Measurements from ENCODE around the gene NUDT4.
A peak's percentile ranks its signal among the peaks of the same experiment; 100 is the strongest.

The NUDT4 gene

GRCh38 chr12:93377252-93378195, at the start of gene NUDT4:
TSS of gene NUDT4 (plus strand) at chr12:93377925. CDS start at chr12:93378323, 398 bp downstream.
- peaks cover 19% of the 10 kb centered on the region for H3K36me3 Mint-ChIP-seq (ENCODE audit: low read depth)
- H3K4me1 Mint-ChIP-seq (ENCODE audit: low read depth) = peaks cover 37% of the 10 kb centered on the region

GRCh38 chr12:93333054-93333453, 44.7 kb upstream of the NUDT4 start:
- no peak overlapping the region for H3K4me3 Mint-ChIP-seq
- H3K4me1 Mint-ChIP-seq (ENCODE audit: low read depth) = no peaks in the 10 kb centered on the region
- H3K9me3 Mint-ChIP-seq = no peaks in the 10 kb centered on the region
- no peak overlapping the region for H3K27ac Mint-ChIP-seq
- H3K36me3 Mint-ChIP-seq (ENCODE audit: low read depth) = no peaks in the 10 kb centered on the region
- no peaks in the 10 kb centered on the region for H3K27me3 Mint-ChIP-seq

More at GRCh38 chr12:93377252-93378195, at the start of gene NUDT4:
- Mint-ChIP-seq H3K27ac (peak within 1 kb of the TSS; percentile 97), H3K27me3 (no peaks in the 10 kb centered on the region), H3K4me3 (peak within 1 kb of the TSS; percentile 87), H3K9me3 (no peaks in the 10 kb centered on the region)

DNA sequence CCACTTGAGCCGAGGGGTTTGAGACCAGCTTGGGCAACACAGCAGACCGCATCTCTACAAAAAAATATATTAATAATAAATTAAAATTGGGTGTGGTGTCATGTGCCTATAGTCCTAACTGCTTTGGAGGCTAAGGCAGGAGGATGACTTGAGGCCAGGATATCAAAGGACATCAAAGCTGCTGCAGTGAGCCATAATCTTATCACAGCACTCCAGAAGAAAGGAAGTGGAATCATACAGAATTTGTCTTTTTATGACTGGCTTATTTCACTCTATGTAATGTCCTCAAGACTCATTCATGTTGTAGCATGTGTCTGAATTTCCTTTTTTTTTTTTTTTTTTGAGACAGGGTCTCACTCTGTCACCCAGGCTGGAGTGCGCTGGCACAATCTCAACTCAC, 43.9 kb upstream of the NUDT4 start:
- H3K4me3 Mint-ChIP-seq = no peak overlapping the region

GRCh38 chr12:93335603-93336162, 42.0 kb upstream of the NUDT4 start:
- no peaks in the 10 kb centered on the region for H3K9me3 Mint-ChIP-seq
- no peak overlapping the region for H3K4me3 Mint-ChIP-seq
- no peaks in the 10 kb centered on the region for H3K36me3 Mint-ChIP-seq (ENCODE audit: low read depth)
- no peak overlapping the region for H3K27ac Mint-ChIP-seq
- H3K4me1 Mint-ChIP-seq (ENCODE audit: low read depth) = no peaks in the 10 kb centered on the region
- no peaks in the 10 kb centered on the region for H3K27me3 Mint-ChIP-seq

More for the DNA sequence above, 43.9 kb upstream of the NUDT4 start:
- Mint-ChIP-seq H3K27me3 (no peaks in the 10 kb centered on the region), H3K9me3 (no peaks in the 10 kb centered on the region), H3K4me1 (ENCODE audit: low read depth) (no peaks in the 10 kb centered on the region), H3K36me3 (ENCODE audit: low read depth) (no peaks in the 10 kb centered on the region), H3K27ac (no peak overlapping the region)

- no peaks in the 10 kb centered on the region for H3K27me3 Mint-ChIP-seq
- H3K4me3 Mint-ChIP-seq = no peak overlapping the region
- H3K27ac Mint-ChIP-seq = no peak overlapping the region
- H3K9me3 Mint-ChIP-seq = no peaks in the 10 kb centered on the region
- H3K4me1 Mint-ChIP-seq (ENCODE audit: low read depth) = no peaks in the 10 kb centered on the region
- no peaks in the 10 kb centered on the region for H3K36me3 Mint-ChIP-seq (ENCODE audit: low read depth)
Measured at GRCh38 chr12:93336291-93336741, 41.4 kb upstream of the NUDT4 start.

DNA sequence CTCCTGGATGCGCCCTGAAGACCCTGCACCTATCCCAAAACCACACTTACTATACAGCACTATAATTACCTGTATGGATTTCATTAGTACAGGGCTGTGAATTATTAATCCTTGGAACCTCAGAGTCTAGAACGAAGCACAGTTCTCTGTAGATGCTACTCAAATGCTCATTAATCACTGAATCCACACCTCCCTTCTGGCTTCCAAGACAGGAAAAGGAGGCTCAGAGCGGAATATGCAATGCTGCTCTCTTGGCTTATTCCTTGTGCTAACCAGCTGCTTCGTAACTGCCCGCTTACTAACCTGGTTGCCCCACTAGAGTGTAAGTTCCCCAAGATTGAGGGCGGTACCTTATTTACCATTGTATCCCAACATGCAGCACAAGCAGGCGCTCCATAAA, 39.1 kb upstream of the NUDT4 start:
- no peaks in the 10 kb centered on the region for H3K27me3 Mint-ChIP-seq
- no peak overlapping the region for H3K4me3 Mint-ChIP-seq
- H3K27ac Mint-ChIP-seq = no peak overlapping the region
- no peaks in the 10 kb centered on the region for H3K9me3 Mint-ChIP-seq
- no peaks in the 10 kb centered on the region for H3K36me3 Mint-ChIP-seq (ENCODE audit: low read depth)
- H3K4me1 Mint-ChIP-seq (ENCODE audit: low read depth) = no peaks in the 10 kb centered on the region

- Mint-ChIP-seq H3K27me3 (no peaks in the 10 kb centered on the region), H3K27ac (no peak overlapping the region), H3K36me3 (ENCODE audit: low read depth) (no peaks in the 10 kb centered on the region), H3K9me3 (no peaks in the 10 kb centered on the region), H3K4me1 (ENCODE audit: low read depth) (no peaks in the 10 kb centered on the region), H3K4me3 (no peak overlapping the region)
Measured at GRCh38 chr12:93339695-93340094, 38.0 kb upstream of the NUDT4 start.

DNA sequence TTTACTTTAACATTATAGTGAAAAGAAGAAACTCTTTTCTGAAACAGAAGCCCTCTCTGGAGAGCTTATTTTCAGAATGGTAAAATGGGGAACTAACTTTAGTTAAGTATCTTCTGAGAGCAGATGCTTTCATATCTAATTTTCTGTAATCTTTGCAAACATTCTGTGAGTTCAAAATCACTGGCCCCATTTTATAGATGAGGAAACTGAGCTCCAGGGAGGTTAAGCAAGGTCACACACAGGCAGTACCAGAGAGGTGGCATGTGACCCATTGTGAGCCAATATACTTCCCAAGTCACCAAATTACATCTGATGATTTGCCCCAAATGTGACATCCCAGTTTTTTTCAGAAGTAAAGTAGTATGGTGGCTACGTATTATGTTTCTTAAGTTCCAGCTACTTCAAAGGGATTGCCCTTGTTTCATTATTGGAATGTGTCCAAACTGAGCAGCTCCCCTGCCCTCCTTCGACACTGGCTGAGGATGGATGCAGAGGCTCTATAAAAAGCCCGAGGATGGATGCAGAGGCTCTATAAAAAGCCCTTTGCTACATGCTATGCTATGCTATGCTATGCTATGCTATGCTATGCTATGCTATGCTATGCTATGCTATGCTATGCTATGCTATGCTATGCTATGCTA, 36.2 kb upstream of the NUDT4 start:
- no peak overlapping the region for H3K27ac Mint-ChIP-seq
- no peaks in the 10 kb centered on the region for H3K4me1 Mint-ChIP-seq (ENCODE audit: low read depth)
- H3K4me3 Mint-ChIP-seq = no peak overlapping the region
- no peaks in the 10 kb centered on the region for H3K27me3 Mint-ChIP-seq
- no peaks in the 10 kb centered on the region for H3K36me3 Mint-ChIP-seq (ENCODE audit: low read depth)
- no peaks in the 10 kb centered on the region for H3K9me3 Mint-ChIP-seq

GRCh38 chr12:93347054-93347785, 30.5 kb upstream of the NUDT4 start:
- H3K36me3 Mint-ChIP-seq (ENCODE audit: low read depth) = no peaks in the 10 kb centered on the region
- no peak overlapping the region for H3K4me3 Mint-ChIP-seq
- H3K27me3 Mint-ChIP-seq = no peaks in the 10 kb centered on the region
- no peaks in the 10 kb centered on the region for H3K9me3 Mint-ChIP-seq
- H3K4me1 Mint-ChIP-seq (ENCODE audit: low read depth) = no peaks in the 10 kb centered on the region
- H3K27ac Mint-ChIP-seq = no peak overlapping the region

- Mint-ChIP-seq H3K27me3 (no peaks in the 10 kb centered on the region), H3K27ac (no peak overlapping the region), H3K36me3 (ENCODE audit: low read depth) (no peaks in the 10 kb centered on the region), H3K9me3 (no peaks in the 10 kb centered on the region), H3K4me1 (ENCODE audit: low read depth) (no peaks in the 10 kb centered on the region), H3K4me3 (no peak overlapping the region)
Measured at GRCh38 chr12:93348575-93349435, 28.9 kb upstream of the NUDT4 start.

DNA sequence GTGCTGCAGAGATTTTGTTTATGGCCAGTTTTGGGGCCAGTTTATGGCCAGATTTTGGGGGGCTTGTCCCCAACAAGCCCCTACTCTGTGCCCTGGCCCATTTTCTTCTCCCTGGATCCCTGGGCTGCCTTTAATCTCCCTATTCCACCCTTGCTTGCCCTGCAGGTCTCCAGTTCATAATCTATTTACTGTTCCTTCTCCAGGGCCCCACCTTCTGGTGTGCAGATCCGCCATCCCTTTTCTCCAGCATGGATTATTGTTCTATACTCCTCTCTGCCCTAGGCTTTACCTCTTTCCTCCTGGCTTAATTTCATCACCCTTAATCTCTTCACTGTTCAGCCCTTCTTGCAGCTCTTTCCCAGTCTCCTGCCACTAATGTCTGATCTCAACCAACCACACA, 26.0 kb upstream of the NUDT4 start:
- Mint-ChIP-seq H3K4me1 (ENCODE audit: low read depth) (no peaks in the 10 kb centered on the region), H3K4me3 (no peak overlapping the region), H3K36me3 (ENCODE audit: low read depth) (no peaks in the 10 kb centered on the region), H3K27me3 (no peaks in the 10 kb centered on the region), H3K9me3 (no peaks in the 10 kb centered on the region), H3K27ac (no peak overlapping the region)

DNA sequence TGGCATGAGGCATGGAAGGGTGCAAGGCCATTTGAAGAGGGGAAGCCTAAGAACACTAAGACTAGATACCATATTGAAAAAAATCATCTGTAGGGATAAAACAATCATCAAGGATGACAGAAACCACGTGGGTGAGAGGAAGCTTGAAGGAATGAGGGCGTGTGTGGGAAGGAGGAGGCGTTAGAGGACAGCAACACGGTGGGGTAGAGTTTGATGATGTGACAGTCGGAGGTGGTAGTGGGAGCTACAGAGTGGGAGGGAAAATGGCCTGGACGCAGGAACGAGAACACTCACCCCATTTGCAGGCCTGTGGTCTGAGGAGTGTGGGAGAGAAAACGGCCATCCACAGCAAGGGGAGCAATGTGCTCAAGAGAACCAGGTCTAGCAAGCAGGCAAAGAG, 25.4 kb upstream of the NUDT4 start:
- no peak overlapping the region for H3K4me3 Mint-ChIP-seq
- H3K27ac Mint-ChIP-seq = no peak overlapping the region
- H3K4me1 Mint-ChIP-seq (ENCODE audit: low read depth) = no peaks in the 10 kb centered on the region
- no peaks in the 10 kb centered on the region for H3K9me3 Mint-ChIP-seq
- H3K36me3 Mint-ChIP-seq (ENCODE audit: low read depth) = no peaks in the 10 kb centered on the region
- no peaks in the 10 kb centered on the region for H3K27me3 Mint-ChIP-seq

- H3K36me3 Mint-ChIP-seq (ENCODE audit: low read depth) = no peaks in the 10 kb centered on the region
- no peak overlapping the region for H3K27ac Mint-ChIP-seq
- no peaks in the 10 kb centered on the region for H3K9me3 Mint-ChIP-seq
- no peaks in the 10 kb centered on the region for H3K4me1 Mint-ChIP-seq (ENCODE audit: low read depth)
- H3K27me3 Mint-ChIP-seq = no peaks in the 10 kb centered on the region
- no peak overlapping the region for H3K4me3 Mint-ChIP-seq
Measured at GRCh38 chr12:93356214-93356613, 21.5 kb upstream of the NUDT4 start.

DNA sequence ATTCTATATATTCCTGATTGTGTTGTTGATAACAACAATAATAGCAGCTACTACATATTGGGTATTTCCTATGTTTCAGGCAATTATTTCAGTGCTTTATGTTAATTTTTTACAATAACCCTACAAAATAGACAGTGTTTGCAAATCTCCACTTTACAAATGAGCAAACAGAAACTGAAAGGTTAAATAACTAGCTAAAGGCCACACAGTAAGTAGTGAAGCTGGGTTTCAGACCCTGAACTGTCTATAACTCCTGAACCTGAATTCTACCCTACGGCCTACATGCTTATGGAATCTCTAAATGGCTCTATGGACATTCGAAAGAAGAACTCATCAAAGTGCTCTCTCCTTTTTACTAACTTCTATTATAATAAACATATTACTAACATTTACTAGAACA, 19.7 kb upstream of the NUDT4 start:
- H3K36me3 Mint-ChIP-seq (ENCODE audit: low read depth) = no peaks in the 10 kb centered on the region
- no peak overlapping the region for H3K27ac Mint-ChIP-seq
- H3K9me3 Mint-ChIP-seq = no peaks in the 10 kb centered on the region
- no peak overlapping the region for H3K4me3 Mint-ChIP-seq
- H3K27me3 Mint-ChIP-seq = no peaks in the 10 kb centered on the region
- H3K4me1 Mint-ChIP-seq (ENCODE audit: low read depth) = no peaks in the 10 kb centered on the region

Measured in stimulated activated naive CD8-positive, alpha-beta T cell treated with anti-CD3 and anti-CD28 coated beads, Interleukin-15, Interleukin-2, amounts not matched to agents 100 ng/mL and 50 ng/mL, for 24 hours (primary cell).